Islet precursor cell (in vitro differentiated cells): Measurements from ENCODE around the gene PSORS1C1.
A peak's percentile ranks its signal among the peaks of the same experiment; 100 is the strongest.

Experiments used
- DNase-seq: peaks from one replicate; pipeline ENCODE4 v3.0.0-alpha.2; 2018

PSORS1C1 gene

GRCh38 chr6:31096656-31097055 lies 17.9 kb upstream of the PSORS1C1 start:
- no peak for DNase-seq

- no peak for DNase-seq
Measured at GRCh38 chr6:31098449-31098938, 16.1 kb upstream of the PSORS1C1 start.

- DNase-seq = no peak
Measured at GRCh38 chr6:31103136-31103535, 11.5 kb upstream of the PSORS1C1 start.

GRCh38 chr6:31107052-31107451 lies 7.5 kb upstream of the PSORS1C1 start:
- no peak for DNase-seq

GRCh38 chr6:31110825-31111582 lies 3.6 kb upstream of the PSORS1C1 start:
- no peak for DNase-seq

GRCh38 chr6:31111712-31112111 lies 2.9 kb upstream of the PSORS1C1 start:
- DNase-seq = no peak

- no peak for DNase-seq
Measured at GRCh38 chr6:31112478-31112877, 2.1 kb upstream of the PSORS1C1 start, which contains the start of gene C6orf15. Gene C6orf15, minus strand, starts transcription at chr6:31112575. Its CDS starts 20 bp downstream, at chr6:31112555.

- DNase-seq = no peak
Measured at GRCh38 chr6:31113861-31114540, 599 bp upstream of the PSORS1C1 start.

- no peak for DNase-seq
Measured at GRCh38 chr6:31114970-31115849, 610 bp downstream of the PSORS1C1 start.

- DNase-seq = no peak
Measured at GRCh38 chr6:31115941-31116560, 1.5 kb downstream of the PSORS1C1 start.

- DNase-seq = no peak
Measured at GRCh38 chr6:31116661-31117385, 2.2 kb downstream of the PSORS1C1 start.

- DNase-seq = no peak
Measured at GRCh38 chr6:31118178-31118577, 3.6 kb downstream of the PSORS1C1 start.

GRCh38 chr6:31120151-31120915 lies 5.7 kb downstream of the PSORS1C1 start, which contains the start of gene CDSN:
Gene CDSN, minus strand, starts transcription at chr6:31120446. Its CDS starts 27 bp downstream, at chr6:31120419.
- no peak for DNase-seq

- DNase-seq = peak; percentile 65
Measured at GRCh38 chr6:31121131-31121790, 6.7 kb downstream of the PSORS1C1 start.

- no peak for DNase-seq
Measured at GRCh38 chr6:31122791-31123706, 8.4 kb downstream of the PSORS1C1 start.

GRCh38 chr6:31125162-31125561 lies 10.6 kb downstream of the PSORS1C1 start:
- no peak for DNase-seq

GRCh38 chr6:31125586-31126363 lies 11.2 kb downstream of the PSORS1C1 start:
- DNase-seq = no peak

GRCh38 chr6:31126396-31127175 lies 12.0 kb downstream of the PSORS1C1 start:
- DNase-seq = no peak
